ENCODE results near the gene FOXO3.

DNA sequence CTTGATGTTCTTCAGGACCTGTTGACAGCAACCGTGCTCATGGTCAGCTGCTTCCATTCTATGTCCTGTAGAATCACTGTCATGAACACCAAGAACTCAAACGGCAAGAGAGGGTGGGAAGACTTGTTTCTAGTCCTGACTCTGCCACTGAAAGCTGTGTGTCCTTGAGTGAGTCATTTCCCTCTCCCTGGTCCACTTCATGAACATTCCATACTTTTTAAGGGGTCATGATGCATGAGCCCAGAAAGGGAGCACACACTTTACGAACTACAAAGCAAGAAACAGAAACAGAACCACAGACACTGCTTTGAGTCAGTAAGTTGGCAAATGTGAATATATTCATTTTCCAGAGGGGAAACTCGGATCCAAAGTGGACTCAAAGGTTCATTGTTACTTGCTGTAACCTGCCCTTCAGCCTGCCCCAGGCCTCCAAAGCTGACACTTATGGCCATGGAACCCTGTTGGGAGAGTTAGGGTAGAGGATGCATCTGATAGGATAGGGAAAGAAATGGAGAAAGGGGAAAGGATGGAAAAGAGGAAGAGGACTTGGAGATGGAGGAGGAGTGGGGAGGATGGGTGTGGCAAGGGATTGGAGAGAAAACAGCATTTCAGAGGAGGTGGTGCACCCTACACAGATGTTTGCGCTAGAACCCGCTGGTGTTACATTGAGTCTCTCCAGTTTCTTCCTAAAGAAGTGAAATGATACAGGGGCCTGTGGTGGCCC, 129.8 kb downstream of the FOXO3 start:
- TF ChIP-seq EZH2 (IDR thresholded peaks at IDR 0.05; ENCODE audit: insufficient read depth, poor library complexity, severe bottlenecking) (no peak), EZH2phosphoT487 (IDR thresholded peaks at IDR 0.05; ENCODE audit: insufficient read depth, low read depth) (no peak)

All from GM23248 (cell line).